ENCODE results near the gene GNAS-AS1. TPM values are rescaled to one million over a fixed set of nuclear protein-coding genes. Genes with fewer than 3 reads are reported as not detected.

Gene GNAS-AS1
- total RNA-seq, 1 experiment from 2014 or later: 0.59 TPM

- no TSS peak for BruUV-seq (replicated peaks)
- Mint-ChIP-seq H3K9me3 (ENCODE audit: low read depth, unreplicated experiment) (no peaks in the 10 kb centered on the region), H3K36me3 (ENCODE audit: insufficient read depth, unreplicated experiment) (no peaks in the 10 kb centered on the region), H3K4me1 (ENCODE audit: low read depth, unreplicated experiment) (no peaks in the 10 kb centered on the region), H3K4me3 (ENCODE audit: low read depth, unreplicated experiment) (no peak overlapping the region), H3K27me3 (ENCODE audit: unreplicated experiment) (peaks cover 91% of the 10 kb centered on the region), H3K27ac (ENCODE audit: unreplicated experiment) (no peak overlapping the region)
- CTCF ChIA-PET: no interaction called here
- TF ChIP-seq, protein P1, sequence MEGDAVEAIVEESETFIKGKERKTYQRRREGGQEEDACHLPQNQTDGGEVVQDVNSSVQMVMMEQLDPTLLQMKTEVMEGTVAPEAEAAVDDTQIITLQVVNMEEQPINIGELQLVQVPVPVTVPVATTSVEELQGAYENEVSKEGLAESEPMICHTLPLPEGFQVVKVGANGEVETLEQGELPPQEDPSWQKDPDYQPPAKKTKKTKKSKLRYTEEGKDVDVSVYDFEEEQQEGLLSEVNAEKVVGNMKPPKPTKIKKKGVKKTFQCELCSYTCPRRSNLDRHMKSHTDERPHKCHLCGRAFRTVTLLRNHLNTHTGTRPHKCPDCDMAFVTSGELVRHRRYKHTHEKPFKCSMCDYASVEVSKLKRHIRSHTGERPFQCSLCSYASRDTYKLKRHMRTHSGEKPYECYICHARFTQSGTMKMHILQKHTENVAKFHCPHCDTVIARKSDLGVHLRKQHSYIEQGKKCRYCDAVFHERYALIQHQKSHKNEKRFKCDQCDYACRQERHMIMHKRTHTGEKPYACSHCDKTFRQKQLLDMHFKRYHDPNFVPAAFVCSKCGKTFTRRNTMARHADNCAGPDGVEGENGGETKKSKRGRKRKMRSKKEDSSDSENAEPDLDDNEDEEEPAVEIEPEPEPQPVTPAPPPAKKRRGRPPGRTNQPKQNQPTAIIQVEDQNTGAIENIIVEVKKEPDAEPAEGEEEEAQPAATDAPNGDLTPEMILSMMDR (IDR thresholded peaks at IDR 0.05; ENCODE audit: unreplicated experiment): no peak
- no peak for DNase-seq
- intact Hi-C loops (cut with micrococcal nuclease; ENCODE audit: unreplicated experiment): no loop called here
Measured at GRCh38 chr20:58791286-58791685, 59.4 kb downstream of the GNAS-AS1 start.

GRCh38 chr20:58790454-58790853, 60.2 kb downstream of the GNAS-AS1 start:
- H3K4me3 Mint-ChIP-seq (ENCODE audit: low read depth, unreplicated experiment): no peak overlapping the region
- DNase-seq: no peak
- intact Hi-C loops (cut with micrococcal nuclease; ENCODE audit: unreplicated experiment): no loop called here
- no peaks in the 10 kb centered on the region for H3K36me3 Mint-ChIP-seq (ENCODE audit: insufficient read depth, unreplicated experiment)
- peaks cover 90% of the 10 kb centered on the region for H3K27me3 Mint-ChIP-seq (ENCODE audit: unreplicated experiment)
- no peaks in the 10 kb centered on the region for H3K4me1 Mint-ChIP-seq (ENCODE audit: low read depth, unreplicated experiment)
- CTCF ChIA-PET: no interaction called here
- H3K9me3 Mint-ChIP-seq (ENCODE audit: low read depth, unreplicated experiment): no peaks in the 10 kb centered on the region
- TF ChIP-seq, protein P1 (IDR thresholded peaks at IDR 0.05; ENCODE audit: unreplicated experiment): no peak
- no peak overlapping the region for H3K27ac Mint-ChIP-seq (ENCODE audit: unreplicated experiment)
- no TSS peak for BruUV-seq (replicated peaks)

- BruUV-seq (replicated peaks): no TSS peak
- Mint-ChIP-seq H3K36me3 (ENCODE audit: insufficient read depth, unreplicated experiment) (no peaks in the 10 kb centered on the region), H3K4me3 (ENCODE audit: low read depth, unreplicated experiment) (no peak overlapping the region), H3K9me3 (ENCODE audit: low read depth, unreplicated experiment) (no peaks in the 10 kb centered on the region), H3K27me3 (ENCODE audit: unreplicated experiment) (peaks cover 90% of the 10 kb centered on the region), H3K4me1 (ENCODE audit: low read depth, unreplicated experiment) (no peaks in the 10 kb centered on the region), H3K27ac (ENCODE audit: unreplicated experiment) (no peak overlapping the region)
- TF ChIP-seq, protein P1 (IDR thresholded peaks at IDR 0.05; ENCODE audit: unreplicated experiment): no peak
- CTCF ChIA-PET: interaction anchor here (0.6 kb wide), 1 partner anchor 551 kb away, joined by 3 read pairs; no protein-coding TSS in a partner anchor
- intact Hi-C loops (cut with micrococcal nuclease; ENCODE audit: unreplicated experiment): no loop called here
- no peak for DNase-seq
Measured at GRCh38 chr20:58788896-58789544, 61.7 kb downstream of the GNAS-AS1 start.

DNA sequence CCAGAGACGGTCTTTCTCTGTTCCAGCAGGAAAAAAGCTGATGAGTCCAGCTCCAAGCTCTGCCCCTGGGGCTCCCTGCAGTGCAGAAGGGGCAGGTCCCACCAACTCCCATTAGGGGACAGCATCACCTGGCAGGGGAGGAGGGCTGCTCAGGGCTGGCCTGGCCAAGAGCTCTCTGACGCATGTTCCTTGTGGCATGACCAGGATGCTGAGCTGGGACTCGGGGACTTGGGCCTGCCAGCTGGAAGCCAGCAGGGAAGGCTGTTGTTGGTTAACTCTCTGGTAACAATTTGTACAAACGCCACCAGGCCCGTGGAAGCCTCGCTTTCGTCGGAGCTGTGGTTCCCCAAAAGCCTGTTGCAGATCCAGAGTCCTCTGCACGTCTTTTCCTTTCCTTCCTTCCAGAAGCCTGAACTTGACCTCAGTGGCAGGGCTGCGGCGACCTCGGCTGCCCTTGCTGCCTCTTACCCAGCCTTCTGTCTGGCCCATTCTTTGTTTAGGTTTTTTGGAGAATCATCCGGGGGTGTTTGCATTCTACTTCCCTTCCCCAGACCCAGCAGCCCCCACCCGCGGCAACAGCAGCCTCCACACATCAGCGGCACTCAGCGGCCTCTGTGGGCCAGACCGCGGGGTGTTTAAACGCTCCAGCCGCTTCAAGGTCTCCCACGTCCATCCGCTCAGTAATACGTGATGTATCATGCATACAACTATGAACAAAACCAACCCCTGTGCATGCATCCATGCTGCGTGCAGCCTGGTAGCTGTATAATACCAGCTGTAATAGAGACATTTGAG, 63.3 kb downstream of the GNAS-AS1 start:
- CTCF ChIA-PET: no interaction called here
- Mint-ChIP-seq H3K36me3 (ENCODE audit: insufficient read depth, unreplicated experiment) (no peaks in the 10 kb centered on the region), H3K9me3 (ENCODE audit: low read depth, unreplicated experiment) (no peaks in the 10 kb centered on the region), H3K4me3 (ENCODE audit: low read depth, unreplicated experiment) (no peak overlapping the region), H3K4me1 (ENCODE audit: low read depth, unreplicated experiment) (no peaks in the 10 kb centered on the region), H3K27me3 (ENCODE audit: unreplicated experiment) (peaks cover 90% of the 10 kb centered on the region), H3K27ac (ENCODE audit: unreplicated experiment) (no peak overlapping the region)
- BruUV-seq (replicated peaks): no TSS peak
- intact Hi-C loops (cut with micrococcal nuclease; ENCODE audit: unreplicated experiment): no loop called here
- TF ChIP-seq, protein P1 (IDR thresholded peaks at IDR 0.05; ENCODE audit: unreplicated experiment): no peak
- DNase-seq: no peak
